ENCODE results near the gene IGSF6.

- TF ChIP-seq CTCF (conservative IDR thresholded peaks at IDR 0.05; ENCODE audit: low read length): no peak
- TF ChIP-seq EZH2phosphoT487 (IDR thresholded peaks at IDR 0.05; ENCODE audit: borderline replicate concordance, low read depth, low read length): no peak
Measured at GRCh38 chr16:21663889-21664647, 11.7 kb upstream of the IGSF6 start, which contains the start of gene OTOA.

Measured in OCI-LY7 (cell line).